ENCODE results near the gene OBSL1.
A peak's percentile ranks its signal among the peaks of the same experiment; 100 is the strongest.

The OBSL1 gene

GRCh38 chr2:219596954-219597551 is 25.7 kb upstream of the OBSL1 start:
- no peak for DNase-seq

DNA sequence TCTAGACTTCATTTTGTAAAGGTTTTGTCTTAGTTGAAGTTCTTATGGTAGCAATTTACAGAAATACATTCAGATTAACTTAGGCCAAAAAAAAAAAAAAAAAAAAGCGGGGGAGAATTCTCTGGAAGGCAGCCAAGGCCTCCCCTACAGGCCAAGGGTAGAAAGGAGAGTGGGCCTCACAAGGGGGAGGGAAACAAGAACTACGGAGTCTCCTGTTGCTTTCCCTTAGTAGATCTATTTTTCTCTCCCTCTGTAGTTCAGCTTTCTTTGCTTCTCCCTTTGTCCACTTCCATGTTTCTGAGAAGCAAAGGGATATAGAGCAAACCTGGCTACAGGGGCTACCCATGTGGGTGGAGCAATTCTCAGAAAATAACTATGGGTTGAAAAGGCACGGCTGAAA is 23.9 kb upstream of the OBSL1 start:
- DNase-seq: no peak

DNA sequence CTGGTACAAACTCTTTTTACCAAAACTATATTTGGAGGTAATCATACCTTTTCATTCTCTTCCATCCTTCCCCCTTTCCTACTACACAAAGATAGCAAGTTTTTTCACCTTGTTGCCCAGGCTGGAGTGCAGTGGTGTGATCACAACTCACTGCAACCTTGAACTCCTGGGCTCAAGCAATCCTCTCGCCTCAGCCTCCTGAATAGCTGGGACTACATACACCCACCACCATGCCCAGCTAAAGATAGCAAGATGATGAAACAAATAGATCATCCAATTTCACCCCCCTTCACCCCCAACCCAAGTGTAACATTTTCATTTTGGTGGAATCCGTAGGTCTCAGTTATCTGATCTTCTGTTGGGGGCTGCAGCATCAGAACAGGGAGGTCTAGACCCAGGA is 21.8 kb upstream of the OBSL1 start:
- DNase-seq: no peak

DNA sequence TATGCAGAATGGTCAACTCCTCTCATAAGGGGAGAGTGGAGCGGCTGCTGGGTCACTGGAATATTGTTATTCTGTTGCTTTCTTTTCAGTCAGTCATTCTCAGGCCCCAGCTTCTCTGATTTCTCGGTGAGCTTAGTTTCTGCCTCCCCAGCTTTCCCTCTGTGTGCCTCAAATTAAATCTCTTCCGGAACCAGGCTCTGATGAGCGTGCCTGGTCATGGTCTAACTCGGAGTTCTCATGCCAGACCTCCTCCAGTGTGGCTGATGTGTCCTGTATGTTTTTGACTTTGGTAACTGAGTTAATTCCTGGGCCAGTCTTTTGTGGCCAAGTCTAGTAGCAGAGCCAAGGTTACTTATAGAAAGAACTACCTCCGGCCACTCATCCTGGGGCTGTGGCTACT is 21.4 kb upstream of the OBSL1 start:
- DNase-seq: no peak

DNA sequence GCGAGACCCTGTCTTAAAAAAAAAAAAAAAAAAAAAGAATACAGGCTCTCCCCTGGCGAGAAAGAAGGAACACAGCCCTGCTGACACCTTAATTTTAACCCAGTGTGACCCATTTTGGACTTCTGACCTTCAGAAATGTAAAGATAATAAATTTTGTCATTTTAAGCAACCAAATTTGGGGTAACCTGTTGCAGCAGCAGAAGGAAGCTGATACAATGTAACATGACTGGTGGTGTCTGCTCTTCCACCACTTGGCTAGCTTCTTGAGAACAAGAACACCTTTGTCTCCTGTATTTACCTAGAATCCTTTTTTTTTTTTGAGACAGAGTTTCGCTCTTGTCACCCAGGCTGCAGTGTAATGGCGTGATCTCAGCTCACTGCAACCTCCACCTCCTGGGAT is 19.8 kb upstream of the OBSL1 start:
- no peak for DNase-seq

GRCh38 chr2:219581346-219581745 is 10.0 kb upstream of the OBSL1 start:
- no peak for DNase-seq

GRCh38 chr2:219578811-219579613 is 7.7 kb upstream of the OBSL1 start:
- DNase-seq: no peak

DNA sequence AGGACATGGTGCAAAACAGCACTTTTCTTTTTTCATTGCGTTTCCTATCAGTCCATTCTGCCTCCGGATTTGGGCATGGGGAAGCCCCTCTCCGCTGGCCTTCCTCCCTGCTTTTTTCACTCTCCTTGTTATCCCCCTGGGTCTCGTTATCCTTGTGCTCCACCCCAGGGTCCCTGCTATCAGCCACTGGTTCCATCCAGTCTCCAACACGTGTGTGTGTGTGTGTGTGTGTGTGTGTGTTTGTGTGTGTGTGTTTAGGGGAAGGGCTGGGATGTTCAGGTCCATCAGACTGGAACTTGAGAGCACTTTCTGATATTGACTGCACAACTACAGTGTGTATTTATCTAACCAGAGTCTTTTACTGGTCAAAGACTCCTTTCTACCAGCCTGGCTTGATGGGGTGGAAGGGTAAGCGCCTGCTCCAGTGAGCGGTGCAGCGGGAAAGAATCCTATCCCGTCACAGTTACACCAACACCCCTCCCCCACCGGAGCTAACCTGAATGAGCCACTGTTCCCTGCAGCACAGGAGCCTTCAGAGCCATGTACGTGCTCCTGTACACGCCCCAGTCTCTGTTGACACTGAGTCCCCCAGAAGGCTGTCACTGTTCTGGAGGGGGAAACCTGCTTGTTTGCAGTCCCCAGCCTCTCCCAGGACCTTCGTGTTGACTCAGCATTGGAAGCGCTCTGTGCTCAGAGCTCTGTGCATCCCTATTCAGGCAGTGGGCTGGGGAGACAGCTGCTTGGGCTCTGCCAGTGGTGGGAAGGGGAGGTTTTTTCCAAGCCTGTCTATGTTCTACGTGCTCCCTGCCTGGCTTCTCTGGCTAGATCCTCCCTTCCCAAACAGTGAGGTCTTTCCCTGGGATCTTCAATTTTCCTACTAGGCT is 5.4 kb upstream of the OBSL1 start:
- DNase-seq: peak in 1 of 2 experiments; percentile 65

GRCh38 chr2:219575566-219576504 is 4.5 kb upstream of the OBSL1 start:
- DNase-seq: no peak

DNA sequence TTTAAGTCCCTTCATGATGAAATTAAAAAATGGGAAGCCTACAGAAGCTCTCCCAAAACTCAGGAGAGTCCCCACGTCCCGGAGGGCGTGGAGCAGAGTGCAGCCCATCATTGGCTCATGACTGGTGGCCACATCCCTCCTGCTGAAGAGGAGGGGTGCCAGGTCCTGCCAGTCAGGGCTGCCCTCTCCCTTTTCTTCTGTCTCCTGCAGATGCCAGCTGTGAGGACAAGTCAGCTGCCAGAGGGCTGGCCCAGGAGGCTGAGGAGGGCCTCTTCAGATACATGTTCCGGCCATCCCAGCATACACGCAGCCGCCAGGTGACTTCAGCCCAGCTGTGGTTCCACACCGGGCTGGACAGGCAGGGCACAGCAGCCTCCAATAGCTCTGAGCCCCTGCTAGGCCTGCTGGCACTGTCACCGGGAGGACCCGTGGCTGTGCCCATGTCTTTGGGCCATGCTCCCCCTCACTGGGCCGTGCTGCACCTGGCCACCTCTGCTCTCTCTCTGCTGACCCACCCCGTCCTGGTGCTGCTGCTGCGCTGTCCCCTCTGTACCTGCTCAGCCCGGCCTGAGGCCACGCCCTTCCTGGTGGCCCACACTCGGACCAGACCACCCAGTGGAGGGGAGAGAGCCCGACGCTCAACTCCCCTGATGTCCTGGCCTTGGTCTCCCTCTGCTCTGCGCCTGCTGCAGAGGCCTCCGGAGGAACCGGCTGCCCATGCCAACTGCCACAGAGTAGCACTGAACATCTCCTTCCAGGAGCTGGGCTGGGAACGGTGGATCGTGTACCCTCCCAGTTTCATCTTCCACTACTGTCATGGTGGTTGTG is 3.4 kb upstream of the OBSL1 start:
- peak in 1 of 2 experiments; percentile 16 for DNase-seq

- DNase-seq: no peak
Observed at GRCh38 chr2:219573166-219573565, 1.8 kb upstream of the OBSL1 start.

DNA sequence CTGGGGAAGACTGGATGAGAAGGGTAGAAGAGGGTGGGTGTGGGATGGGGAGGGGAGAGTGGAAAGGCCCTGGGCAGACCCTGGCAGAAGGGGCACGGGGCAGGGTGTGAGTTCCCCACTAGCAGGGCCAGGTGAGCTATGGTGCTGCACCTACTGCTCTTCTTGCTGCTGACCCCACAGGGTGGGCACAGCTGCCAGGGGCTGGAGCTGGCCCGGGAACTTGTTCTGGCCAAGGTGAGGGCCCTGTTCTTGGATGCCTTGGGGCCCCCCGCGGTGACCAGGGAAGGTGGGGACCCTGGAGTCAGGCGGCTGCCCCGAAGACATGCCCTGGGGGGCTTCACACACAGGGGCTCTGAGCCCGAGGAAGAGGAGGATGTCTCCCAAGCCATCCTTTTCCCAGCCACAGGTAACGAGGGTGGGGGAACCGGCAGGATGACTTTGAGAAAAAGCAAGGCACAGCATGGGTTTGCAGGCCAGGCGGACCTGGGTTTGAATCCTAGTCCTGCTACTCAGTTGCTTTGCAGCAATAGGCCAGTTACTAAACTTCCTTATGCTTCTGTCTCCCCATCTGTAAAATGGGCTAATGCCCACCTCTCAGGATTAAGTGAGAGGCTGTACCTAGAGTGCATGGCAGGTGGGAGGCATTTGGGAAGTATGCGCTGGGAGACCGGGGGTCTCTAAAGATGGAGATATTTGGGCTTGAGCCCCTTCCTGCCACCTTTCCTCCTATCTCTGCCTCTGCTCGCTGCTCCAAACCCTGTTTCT is 1.1 kb upstream of the OBSL1 start, which contains the start of gene INHA:
INHA (plus strand) TSS at position 74 of the 765 bp plus-strand sequence; CDS start at position 139, 65 bp downstream.
- no peak for DNase-seq

- peak in 1 of 2 experiments; percentile 16 for DNase-seq
Observed at GRCh38 chr2:219570924-219571310, 422 bp downstream of the OBSL1 start.

DNA sequence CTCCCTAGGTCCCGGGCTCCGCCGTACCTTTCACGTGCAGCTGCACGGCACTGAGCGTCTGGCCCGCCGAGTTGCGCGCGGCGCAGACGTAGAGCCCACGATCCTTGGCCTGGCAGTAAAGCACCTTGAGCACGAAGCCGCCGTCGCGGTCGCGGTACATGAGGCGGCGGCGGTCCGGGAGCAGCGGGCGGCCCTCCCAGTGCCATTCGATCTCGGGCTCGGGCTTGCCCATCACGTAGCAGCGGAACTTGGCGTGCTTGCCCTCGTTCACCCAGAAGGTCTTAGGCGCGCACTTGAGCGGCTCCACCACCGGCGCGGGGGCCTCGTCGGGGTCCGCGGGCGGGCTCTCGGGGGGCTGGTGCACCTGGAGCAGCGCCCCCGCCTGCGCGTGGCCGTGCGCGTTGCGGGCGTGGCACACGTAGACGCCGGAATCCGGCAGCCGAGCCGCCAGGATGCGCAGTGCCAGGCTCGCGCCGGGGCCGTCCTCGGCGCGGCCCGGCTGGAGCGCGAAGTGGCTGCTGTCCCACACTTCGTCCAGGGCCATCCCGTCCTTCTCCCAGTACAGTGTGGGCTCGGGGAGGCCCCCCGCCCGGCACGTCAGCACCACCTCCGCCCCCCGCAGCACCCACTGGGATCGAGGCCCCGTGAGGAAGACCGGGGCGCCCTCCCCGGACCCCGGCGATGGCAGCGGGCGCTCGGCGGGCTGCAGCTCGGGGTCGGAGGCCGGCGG is 980 bp downstream of the OBSL1 start:
- DNase-seq: peak in 1 of 2 experiments; percentile 43

GRCh38 chr2:219569635-219570034 is 1.7 kb downstream of the OBSL1 start:
- peak; percentile 47 to 89 for DNase-seq

DNA sequence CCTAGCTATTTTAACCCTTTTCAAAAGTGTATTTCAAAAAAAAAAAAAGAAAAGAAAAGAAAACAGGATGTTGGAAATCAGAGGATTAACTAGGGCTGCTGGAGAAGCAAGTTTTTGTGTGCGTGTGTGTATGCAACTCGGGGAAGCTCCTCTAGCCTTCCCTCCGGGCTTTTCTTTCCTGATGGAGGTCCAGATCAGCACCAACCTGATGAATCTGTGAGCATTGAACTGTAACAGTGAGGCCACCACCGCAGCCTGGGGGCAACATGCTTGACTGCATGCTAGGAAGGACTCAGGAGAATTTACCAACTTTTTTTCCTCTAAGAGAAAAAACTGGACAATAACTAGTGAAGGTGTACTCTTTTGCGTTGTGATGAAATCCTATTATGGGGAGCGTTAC is 2.3 kb downstream of the OBSL1 start:
- no peak for DNase-seq

DNA sequence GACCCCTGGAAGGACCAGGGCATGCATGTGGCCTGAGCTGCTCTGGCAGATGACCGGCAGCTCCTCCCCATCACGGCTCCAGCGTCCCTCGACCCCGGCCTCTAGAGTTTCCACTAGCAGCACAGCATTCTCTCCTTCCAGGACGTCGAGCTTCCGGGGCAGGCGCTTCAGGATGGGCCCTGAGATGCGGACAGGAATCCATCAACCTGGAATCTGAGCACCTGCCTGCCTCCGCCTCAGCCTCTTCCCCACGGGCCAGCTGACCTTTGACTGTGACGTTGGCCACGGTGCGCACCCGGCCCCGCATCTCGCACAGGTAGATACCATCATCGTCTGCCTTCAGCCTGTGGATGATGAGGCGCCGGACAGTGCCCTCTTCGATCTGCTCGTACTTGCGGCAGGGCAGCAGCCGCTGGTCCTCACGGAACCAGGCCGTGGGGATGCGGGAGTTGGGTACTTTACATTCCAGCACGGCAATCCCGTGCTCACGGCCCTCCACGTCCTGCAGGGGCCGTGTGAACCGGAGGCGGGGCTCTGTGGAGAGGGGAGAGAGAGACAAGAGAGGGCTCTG is 3.5 kb downstream of the OBSL1 start:
- DNase-seq: no peak

DNA sequence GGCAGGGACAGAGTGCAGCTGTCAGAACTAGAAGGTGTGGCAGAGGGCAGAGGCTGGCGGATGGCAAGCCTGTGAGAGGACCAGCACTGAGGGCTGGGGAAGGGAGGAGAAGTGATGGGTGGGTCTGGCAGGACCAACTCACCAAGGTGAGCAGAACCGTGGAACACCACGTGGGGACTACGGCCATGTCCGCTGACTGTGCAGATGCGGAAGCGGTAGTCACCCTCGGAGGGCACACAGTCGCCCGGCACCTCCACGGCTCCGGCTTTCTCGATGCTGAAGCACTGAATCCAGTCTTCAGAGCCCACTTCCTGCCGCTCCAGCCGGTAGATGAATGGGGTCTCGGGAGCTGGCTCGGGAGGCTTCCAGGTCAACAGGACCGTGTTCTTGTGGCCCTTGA is 4.2 kb downstream of the OBSL1 start:
- no peak for DNase-seq

- DNase-seq: no peak
Observed at GRCh38 chr2:219566640-219567039, 4.7 kb downstream of the OBSL1 start.

Data from NCI-H524 (cell line).